ENCODE measurements around the gene TRAF2. TPM values are rescaled to one million over a fixed set of nuclear protein-coding genes. Genes with fewer than 3 reads are reported as not detected.

TRAF2 gene
- total RNA-seq, 8 experiments from 2014 or later = 6.8 to 18.4 (median 10.0) TPM

DNA sequence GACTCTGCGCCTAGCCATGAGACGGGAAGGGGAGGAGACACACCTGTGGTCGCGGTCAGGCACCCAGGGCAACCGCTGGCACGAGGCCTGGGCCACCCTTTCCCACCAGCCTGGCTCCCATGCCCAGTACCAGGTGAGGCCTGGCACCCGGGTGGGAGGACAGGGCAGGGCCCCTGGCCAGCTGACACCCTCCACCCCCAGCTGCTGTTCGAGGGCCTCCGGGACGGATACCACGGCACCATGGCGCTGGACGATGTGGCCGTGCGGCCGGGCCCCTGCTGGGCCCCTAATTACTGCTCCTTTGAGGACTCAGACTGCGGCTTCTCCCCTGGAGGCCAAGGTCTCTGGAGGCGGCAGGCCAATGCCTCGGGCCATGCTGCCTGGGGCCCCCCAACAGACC, 29.1 kb upstream of the TRAF2 start:
- no peak overlapping the region for H3K4me3 ChIP-seq
- WGBS, 10 experiments = 100% methylated on average over 2 of the region's 19 CpGs; no CpG with 5 or more reads in 9 of the 10 experiments
- ATAC-seq (replicated peaks in 6 of 8) = no peak
- peak overlapping the region in 1 of 2 donors; percentile 27 for H3K27ac ChIP-seq
- in situ Hi-C loops (cut with MboI; ENCODE audit: low pct_unique_long_range_greater_than_20kb in 2 of 9, low sequenced_read_pairs in 9 of 9, unreplicated experiment in 9 of 9) = no loop called here
- H3K4me1 ChIP-seq (replicated peaks in 1 of 2) = no peaks in the 10 kb centered on the region

DNA sequence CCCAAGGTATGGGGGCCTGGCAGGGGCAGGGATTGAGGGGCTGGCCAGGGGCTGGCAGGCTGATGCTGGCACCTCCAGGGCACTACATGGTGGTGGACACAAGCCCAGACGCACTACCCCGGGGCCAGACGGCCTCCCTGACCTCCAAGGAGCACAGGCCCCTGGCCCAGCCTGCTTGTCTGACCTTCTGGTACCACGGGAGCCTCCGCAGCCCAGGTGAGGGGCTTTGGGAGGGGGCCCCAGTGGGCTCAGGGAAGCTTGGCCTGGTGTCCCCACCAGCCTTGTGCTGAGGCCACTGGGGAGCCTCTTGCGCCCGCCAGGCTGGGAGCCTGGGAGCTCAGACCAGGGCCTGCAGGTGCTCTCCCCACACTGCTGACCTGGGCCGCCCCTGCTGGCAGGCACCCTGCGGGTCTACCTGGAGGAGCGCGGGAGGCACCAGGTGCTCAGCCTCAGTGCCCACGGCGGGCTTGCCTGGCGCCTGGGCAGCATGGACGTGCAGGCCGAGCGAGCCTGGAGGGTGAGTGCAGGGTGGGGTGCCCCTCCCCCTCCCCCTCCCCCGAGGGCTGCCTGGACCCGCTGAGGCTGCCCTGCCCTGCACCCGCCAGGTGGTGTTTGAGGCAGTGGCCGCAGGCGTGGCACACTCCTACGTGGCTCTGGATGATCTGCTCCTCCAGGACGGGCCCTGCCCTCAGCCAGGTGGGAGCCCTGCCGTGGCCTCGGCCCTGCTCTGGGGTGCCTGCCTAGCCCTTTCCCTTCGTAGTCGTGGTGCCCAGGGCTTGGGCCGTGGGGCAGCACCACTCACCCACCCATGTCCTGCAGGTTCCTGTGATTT, 28.5 kb upstream of the TRAF2 start:
- in situ Hi-C loops (cut with MboI; ENCODE audit: low pct_unique_long_range_greater_than_20kb in 2 of 9, low sequenced_read_pairs in 9 of 9, unreplicated experiment in 9 of 9) = no loop called here
- H3K27ac ChIP-seq = peak overlapping the region in 1 of 2 donors; percentile 27
- peak in 1 of 8 experiments; percentile 0 for ATAC-seq (replicated peaks in 6 of 8)
- H3K4me1 ChIP-seq (replicated peaks in 1 of 2) = no peaks in the 10 kb centered on the region
- WGBS, 10 experiments = 100% methylated on average over 2 of the region's 29 CpGs; no CpG with 5 or more reads in 9 of the 10 experiments
- no peak overlapping the region for H3K4me3 ChIP-seq

DNA sequence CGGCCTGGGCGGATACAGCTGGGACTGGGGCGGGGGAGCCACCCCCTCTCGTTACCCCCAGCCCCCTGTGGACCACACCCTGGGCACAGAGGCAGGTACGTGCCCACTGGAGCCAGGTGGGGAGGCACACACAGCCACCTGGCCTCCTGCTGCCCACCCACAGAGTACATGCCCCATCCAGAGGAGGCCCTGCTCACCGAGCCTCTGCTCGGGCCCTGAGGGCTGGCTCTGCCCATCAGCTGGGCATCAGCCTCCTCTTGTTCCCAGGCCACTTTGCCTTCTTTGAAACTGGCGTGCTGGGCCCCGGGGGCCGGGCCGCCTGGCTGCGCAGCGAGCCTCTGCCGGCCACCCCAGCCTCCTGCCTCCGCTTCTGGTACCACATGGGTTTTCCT, 27.9 kb upstream of the TRAF2 start:
- WGBS, 10 experiments = 100% methylated on average over 5 of the region's 15 CpGs; no CpG with 5 or more reads in 9 of the 10 experiments
- Histone ChIP-seq H3K27ac (no peak overlapping the region), H3K4me1 (replicated peaks in 1 of 2) (no peaks in the 10 kb centered on the region), H3K4me3 (no peak overlapping the region)
- in situ Hi-C loops (cut with MboI; ENCODE audit: low pct_unique_long_range_greater_than_20kb in 2 of 9, low sequenced_read_pairs in 9 of 9, unreplicated experiment in 9 of 9) = no loop called here
- no peak for ATAC-seq (replicated peaks in 6 of 8)

DNA sequence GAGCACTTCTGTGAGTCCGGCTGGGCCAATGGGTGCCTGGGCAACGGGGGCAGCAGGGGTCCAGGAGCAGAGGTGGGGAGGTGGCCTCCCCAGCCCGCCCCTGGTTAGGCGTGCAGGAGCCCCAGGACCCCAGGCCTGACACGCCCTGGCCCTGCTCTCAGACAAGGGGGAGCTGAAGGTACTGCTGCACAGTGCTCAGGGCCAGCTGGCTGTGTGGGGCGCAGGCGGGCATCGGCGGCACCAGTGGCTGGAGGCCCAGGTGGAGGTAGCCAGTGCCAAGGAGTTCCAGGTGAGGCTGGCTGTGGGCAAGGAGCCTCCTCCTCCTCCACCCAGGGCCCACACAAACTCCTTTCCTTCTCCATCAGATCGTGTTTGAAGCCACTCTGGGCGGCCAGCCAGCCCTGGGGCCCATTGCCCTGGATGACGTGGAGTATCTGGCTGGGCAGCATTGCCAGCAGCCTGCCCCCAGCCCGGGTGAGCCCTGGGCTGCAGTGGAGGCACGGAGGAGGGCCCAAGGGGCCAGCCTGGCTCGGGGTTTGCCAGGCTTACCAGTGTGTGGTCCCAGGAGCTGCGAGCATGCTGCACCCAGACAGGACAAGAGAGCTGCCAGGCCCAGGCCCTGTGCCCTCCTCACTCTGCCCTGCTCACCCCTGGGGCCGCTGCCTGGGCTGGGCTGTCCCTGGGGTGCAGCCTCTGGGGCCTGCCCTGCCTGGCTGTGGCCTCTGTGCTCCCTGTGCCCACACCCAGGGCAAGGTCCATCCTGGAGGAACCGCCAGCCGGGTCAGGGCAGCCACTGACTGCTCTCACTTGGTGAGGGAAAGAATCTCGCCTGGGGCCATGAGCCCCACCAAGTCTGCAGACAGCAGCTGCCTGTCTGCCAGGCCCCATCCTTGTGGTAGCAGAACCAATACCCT, 27.2 kb upstream of the TRAF2 start:
- Histone ChIP-seq H3K4me3 (no peak overlapping the region), H3K27ac (no peak overlapping the region), H3K4me1 (replicated peaks in 1 of 2) (peaks cover 0 to 1% of the 10 kb centered on the region in 2 donors)
- WGBS, 10 experiments = 43 to 90% methylated on average over 1 to 2 of the region's 20 CpGs; no CpG with 5 or more reads in 8 of the 10 experiments
- ATAC-seq (replicated peaks in 6 of 8) = peak in 6 of 8 experiments; percentile 1 to 34 (median 12)
- in situ Hi-C loops (cut with MboI; ENCODE audit: low pct_unique_long_range_greater_than_20kb in 2 of 9, low sequenced_read_pairs in 9 of 9, unreplicated experiment in 9 of 9) = no loop called here

DNA sequence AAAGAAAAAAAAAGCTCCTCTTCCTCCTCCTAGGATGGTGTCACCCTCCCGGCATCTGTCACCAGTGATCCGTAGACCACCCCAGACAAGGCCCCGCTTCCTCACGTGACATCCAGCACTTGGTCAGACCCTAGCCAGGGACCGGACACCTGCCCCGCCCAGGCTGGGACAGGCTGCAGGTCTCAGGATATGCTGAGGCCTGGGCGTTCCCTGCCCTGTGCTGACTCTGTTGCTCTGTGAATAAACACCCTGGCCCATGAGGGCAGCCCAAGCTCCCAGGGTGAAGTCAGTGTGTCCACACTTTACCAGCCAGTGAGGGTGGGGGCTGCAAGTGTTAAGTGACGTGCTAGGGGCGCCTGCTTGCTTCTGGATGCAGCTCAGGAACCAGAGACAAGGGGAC, 25.8 kb upstream of the TRAF2 start:
- ATAC-seq (replicated peaks in 6 of 8) = peak in 5 of 8 experiments; percentile 7 to 41 (median 14)
- no peak overlapping the region for H3K27ac ChIP-seq
- peaks cover 8 to 14% of the 10 kb centered on the region in 2 donors for H3K4me1 ChIP-seq (replicated peaks in 1 of 2)
- no peak overlapping the region for H3K4me3 ChIP-seq
- in situ Hi-C loops (cut with MboI; ENCODE audit: low pct_unique_long_range_greater_than_20kb in 2 of 9, low sequenced_read_pairs in 9 of 9, unreplicated experiment in 9 of 9) = no loop called here
- WGBS, 10 experiments = 40 to 92% methylated on average over 2 of the region's 9 CpGs; no CpG with 5 or more reads in 8 of the 10 experiments

DNA sequence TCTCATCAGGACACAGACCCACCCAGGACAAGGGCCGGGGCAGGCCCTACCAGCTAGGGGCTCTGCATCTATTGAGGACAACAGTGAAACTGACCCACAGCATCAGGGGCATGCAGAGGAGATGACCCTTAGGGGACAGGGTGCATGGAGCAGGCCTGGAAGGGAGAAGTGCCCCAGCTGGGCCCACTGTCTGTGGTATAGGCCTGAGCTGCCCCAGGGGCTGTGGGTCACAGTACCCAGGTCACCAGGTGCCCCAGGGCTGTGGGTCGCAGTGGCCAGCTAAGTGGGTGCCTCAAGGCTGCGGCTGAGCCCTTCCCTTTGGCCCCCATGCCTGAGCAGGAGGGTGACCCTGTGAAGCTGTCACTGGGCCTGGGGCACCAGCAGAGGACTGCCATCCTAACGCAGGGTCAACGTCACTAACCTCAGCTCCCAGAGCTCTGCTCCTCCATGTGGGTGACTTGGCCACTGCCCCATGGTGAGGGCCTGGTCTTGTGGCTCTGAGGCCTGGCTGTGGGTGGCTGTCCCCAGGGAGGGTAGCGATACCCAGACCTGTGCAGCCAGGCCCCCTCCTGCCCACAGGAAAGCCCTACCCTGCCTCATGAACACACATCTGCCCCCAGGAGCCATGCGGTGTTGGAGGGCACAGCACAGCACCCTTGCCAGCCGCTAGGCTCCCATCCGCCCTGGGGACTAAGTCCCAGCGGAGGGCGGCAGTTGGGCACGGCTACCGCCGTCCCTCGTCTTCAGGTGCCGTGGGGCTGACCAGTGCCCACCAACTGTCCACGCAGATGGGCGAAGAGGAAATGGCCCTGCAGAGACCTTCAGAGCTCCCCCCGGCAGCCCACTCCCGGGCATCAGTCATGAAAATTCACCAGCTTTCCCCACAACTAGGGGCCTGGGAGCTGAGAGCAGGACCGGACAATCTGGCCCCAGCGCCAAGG, 25.1 kb upstream of the TRAF2 start:
- H3K27ac ChIP-seq = no peak overlapping the region
- H3K4me3 ChIP-seq = no peak overlapping the region
- ATAC-seq (replicated peaks in 6 of 8) = peak in 4 of 8 experiments; percentile 1 to 10 (median 5)
- peaks cover 8 to 14% of the 10 kb centered on the region in 2 donors for H3K4me1 ChIP-seq (replicated peaks in 1 of 2)
- in situ Hi-C loops (cut with MboI; ENCODE audit: low pct_unique_long_range_greater_than_20kb in 2 of 9, low sequenced_read_pairs in 9 of 9, unreplicated experiment in 9 of 9) = no loop called here
- 60 to 100% (median 96%) methylated on average over 1 to 2 of the region's 22 CpGs; no CpG with 5 or more reads in 6 of the 10 experiments for whole genome bisulfite sequencing, 10 experiments

DNA sequence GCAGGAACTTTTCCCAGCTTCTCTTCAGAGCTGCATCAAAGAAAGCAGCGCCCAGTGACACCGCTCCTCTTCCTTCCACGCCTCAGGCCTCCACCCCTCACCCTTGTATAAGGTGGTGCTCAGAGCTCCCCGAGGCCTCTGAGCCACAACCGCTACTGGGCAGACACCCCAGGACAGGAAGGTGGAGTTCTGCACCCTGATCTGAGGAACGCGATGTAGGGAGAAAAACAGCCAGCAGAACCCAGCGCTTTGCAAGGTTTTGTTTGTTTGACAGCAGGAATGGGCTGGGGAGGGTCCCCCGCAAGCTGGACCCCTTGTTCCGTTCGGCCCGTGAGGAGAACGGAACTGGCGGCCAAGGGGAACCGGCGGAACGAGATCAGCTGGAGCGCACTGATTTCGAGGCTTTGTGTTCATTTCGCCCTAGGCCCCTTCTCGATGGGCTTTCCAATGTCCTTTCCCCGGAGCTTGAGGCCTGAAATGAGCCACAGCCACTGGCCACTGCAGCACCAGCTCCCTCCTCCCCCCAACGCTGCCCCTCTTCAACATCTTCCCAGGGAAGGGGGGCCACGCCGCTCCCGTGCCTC, 24.4 kb upstream of the TRAF2 start:
- WGBS, 10 experiments = 85 to 100% (median 96%) methylated on average over 2 to 13 of the region's 26 CpGs; no CpG with 5 or more reads in 2 of the 10 experiments
- ATAC-seq (replicated peaks in 6 of 8) = no peak
- Histone ChIP-seq H3K4me3 (no peak overlapping the region), H3K4me1 (replicated peaks in 1 of 2) (peaks cover 10 to 15% of the 10 kb centered on the region in 2 donors), H3K27ac (no peak overlapping the region)
- in situ Hi-C loops (cut with MboI; ENCODE audit: low pct_unique_long_range_greater_than_20kb in 2 of 9, low sequenced_read_pairs in 9 of 9, unreplicated experiment in 9 of 9) = no loop called here

DNA sequence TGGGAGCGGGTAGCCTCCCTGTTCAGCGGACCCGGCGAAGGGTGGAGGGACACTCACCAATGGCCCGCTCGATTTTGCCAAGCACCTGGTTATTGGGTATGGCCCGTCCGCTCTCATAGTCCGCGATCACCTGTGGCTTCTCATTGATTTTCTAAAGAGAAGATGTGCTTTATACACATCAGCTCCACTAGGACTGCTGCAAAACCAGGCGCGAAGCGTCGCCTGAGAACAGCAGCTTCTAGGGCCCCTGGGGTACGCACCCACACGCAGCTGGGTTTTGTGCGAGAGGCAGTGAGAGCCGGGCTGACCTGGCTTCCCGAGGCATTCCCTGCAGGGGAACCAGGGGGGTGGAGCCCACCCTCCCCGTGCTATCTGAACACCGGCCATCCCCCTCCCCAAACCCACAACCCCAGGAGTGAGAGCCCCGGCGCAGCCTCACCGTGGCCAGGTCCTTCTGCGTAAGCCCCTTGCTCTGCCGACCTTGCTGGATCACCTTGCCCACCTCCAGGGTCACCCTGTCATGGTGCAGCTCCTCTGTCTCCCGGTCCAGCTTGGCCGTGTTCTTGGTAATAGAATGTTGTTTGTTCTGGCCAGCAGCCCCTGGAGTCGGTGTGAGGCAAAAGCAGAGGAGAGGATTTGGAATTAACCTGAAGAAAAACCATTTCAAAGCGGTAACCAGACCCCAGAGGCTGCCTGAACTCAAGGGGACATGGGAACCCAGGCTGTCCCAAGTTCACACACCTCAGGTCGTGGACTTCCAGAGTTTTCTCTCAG, 23.3 kb upstream of the TRAF2 start:
- H3K4me3 ChIP-seq = no peak overlapping the region
- H3K4me1 ChIP-seq (replicated peaks in 1 of 2) = peaks cover 12 to 19% of the 10 kb centered on the region in 2 donors
- no peak for ATAC-seq (replicated peaks in 6 of 8)
- in situ Hi-C loops (cut with MboI; ENCODE audit: low pct_unique_long_range_greater_than_20kb in 2 of 9, low sequenced_read_pairs in 9 of 9, unreplicated experiment in 9 of 9) = no loop called here
- WGBS, 10 experiments = 88 to 90% (median 90%) methylated on average over 2 to 10 of the region's 31 CpGs; no CpG with 5 or more reads in 7 of the 10 experiments
- H3K27ac ChIP-seq = no peak overlapping the region

DNA sequence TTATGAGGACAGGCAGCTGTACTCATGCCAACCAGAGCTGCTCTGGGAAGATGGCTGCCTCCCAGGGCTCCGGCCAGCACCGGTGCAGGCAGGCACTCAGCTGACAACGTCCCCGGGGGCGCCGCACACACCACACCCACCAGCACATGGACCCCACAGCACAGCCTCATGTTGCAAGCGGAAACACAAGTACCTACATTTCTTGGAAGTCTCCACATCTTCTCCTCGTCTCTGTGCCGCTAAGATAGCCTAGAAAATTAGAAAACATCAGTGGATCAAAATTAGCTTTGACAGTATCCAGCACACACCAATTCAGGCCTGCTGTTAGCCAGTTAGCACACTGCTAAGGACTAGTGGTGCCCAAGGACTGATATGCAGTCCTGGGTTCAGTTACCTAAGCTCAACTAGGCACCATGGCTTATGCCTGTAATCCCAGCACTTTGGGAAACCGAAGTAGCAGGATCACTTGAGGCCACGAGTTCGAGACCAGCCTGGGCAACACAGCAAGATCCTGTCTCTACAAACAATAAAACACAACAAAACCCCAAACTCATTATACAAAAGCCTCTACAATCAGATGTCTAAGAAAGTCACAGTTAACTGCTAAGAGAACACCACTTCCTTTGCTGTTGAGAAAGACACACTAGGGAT, 22.6 kb upstream of the TRAF2 start:
- Histone ChIP-seq H3K27ac (no peak overlapping the region), H3K4me1 (replicated peaks in 1 of 2) (peaks cover 12 to 19% of the 10 kb centered on the region in 2 donors), H3K4me3 (peak overlapping the region in 1 of 5 donors; percentile 11)
- ATAC-seq (replicated peaks in 6 of 8) = no peak
- in situ Hi-C loops (cut with MboI; ENCODE audit: low pct_unique_long_range_greater_than_20kb in 2 of 9, low sequenced_read_pairs in 9 of 9, unreplicated experiment in 9 of 9) = no loop called here
- WGBS, 10 experiments = 86 to 100% (median 98%) methylated on average over 1 to 11 of the region's 12 CpGs; no CpG with 5 or more reads in 4 of the 10 experiments

DNA sequence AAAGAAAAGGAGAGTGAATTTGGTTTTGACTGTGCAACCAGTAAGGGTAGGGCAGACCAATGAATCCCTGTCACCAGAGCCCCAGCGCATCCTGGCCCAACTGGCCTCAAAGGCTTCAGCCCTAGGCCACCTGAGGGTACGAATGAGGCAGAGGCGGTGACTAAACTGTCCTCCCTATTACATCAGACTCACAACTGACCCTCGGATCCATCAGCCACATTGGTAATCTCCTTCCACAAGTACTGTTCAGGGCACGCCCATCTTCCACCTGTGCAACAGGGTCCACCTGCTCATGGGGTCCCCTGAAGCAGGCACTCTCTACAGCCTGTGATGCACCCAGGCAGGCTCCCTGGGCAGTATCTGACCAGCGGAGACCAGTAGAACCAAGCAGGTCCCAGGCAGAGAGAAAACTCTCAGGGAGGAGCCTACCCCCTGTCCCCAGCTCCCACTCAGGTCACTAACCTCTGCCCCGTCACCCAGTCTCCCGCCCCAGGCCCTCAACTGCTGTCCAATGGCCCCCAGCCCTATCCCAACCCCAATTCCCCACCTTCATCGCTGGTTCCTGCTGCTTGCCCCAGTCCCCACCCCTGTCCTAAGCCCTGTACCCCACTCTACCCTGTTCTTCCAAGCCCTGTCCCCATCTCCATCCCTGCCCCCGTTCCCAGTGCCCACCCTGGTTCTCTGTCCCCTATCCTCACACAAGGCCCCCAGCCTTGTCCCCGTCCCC, 21.1 kb upstream of the TRAF2 start:
- ATAC-seq (replicated peaks in 6 of 8) = no peak
- Histone ChIP-seq H3K4me3 (peak overlapping the region; percentile 82 to 100 (median 100)), H3K4me1 (replicated peaks in 1 of 2) (peaks cover 12 to 19% of the 10 kb centered on the region in 2 donors), H3K27ac (peak overlapping the region; percentile 6 to 98)
- in situ Hi-C loops (cut with MboI; ENCODE audit: low pct_unique_long_range_greater_than_20kb in 2 of 9, low sequenced_read_pairs in 9 of 9, unreplicated experiment in 9 of 9) = no loop called here
- 50 to 100% (median 89%) methylated on average over 1 to 5 of the region's 11 CpGs; no CpG with 5 or more reads in 4 of the 10 experiments for WGBS, 10 experiments
